HG02623 (cell line): Measurements from ENCODE around the gene FAM171A1.
"Not testable (repeated sequence)": the region's sequence is repeated elsewhere in the genome, so short reads cannot be mapped to it uniquely, and the experiment has no call there.

Experiments used
- ATAC-seq: cut with Tn5 transposase; IDR thresholded peaks from one replicate; pipeline ENCODE4 v1.9.1; 2021; ENCODE audit warnings: moderate library complexity; ENCODE audit not compliant: unreplicated experiment

The FAM171A1 gene

GRCh38 chr10:15321431-15322341 is 49.4 kb downstream of the FAM171A1 start:
- no peak for ATAC-seq

- no peak for ATAC-seq
Measured at GRCh38 chr10:15320522-15321203, 50.4 kb downstream of the FAM171A1 start.

GRCh38 chr10:15320118-15320517 is 51.0 kb downstream of the FAM171A1 start:
- no peak for ATAC-seq

GRCh38 chr10:15316871-15317464 is 54.1 kb downstream of the FAM171A1 start:
- no peak for ATAC-seq

- no peak for ATAC-seq
Measured at GRCh38 chr10:15316145-15316544, 54.9 kb downstream of the FAM171A1 start.

GRCh38 chr10:15315286-15315685 is 55.8 kb downstream of the FAM171A1 start:
- ATAC-seq, result no peak

- ATAC-seq, result no peak
Measured at GRCh38 chr10:15314482-15315045, 56.5 kb downstream of the FAM171A1 start.

- ATAC-seq, result no peak
Measured at GRCh38 chr10:15313843-15314242, 57.2 kb downstream of the FAM171A1 start.

GRCh38 chr10:15313047-15313446 is 58.0 kb downstream of the FAM171A1 start:
- no peak for ATAC-seq

- ATAC-seq, result no peak
Measured at GRCh38 chr10:15311569-15312280, 59.4 kb downstream of the FAM171A1 start.

GRCh38 chr10:15310776-15311568 is 60.1 kb downstream of the FAM171A1 start:
- ATAC-seq, result no peak

GRCh38 chr10:15309221-15309620 is 61.9 kb downstream of the FAM171A1 start:
- ATAC-seq, result no peak

GRCh38 chr10:15306735-15307280 is 64.3 kb downstream of the FAM171A1 start:
- no peak for ATAC-seq

GRCh38 chr10:15305634-15306033 is 65.5 kb downstream of the FAM171A1 start:
- ATAC-seq, result no peak

GRCh38 chr10:15305161-15305560 is 65.9 kb downstream of the FAM171A1 start:
- no peak for ATAC-seq

- ATAC-seq, result not testable (repeated sequence)
Measured at GRCh38 chr10:15302188-15302956, 68.7 kb downstream of the FAM171A1 start.

GRCh38 chr10:15300697-15301096 is 70.4 kb downstream of the FAM171A1 start:
- ATAC-seq, result no peak

- ATAC-seq, result no peak
Measured at GRCh38 chr10:15300145-15300544, 70.9 kb downstream of the FAM171A1 start.

- no peak for ATAC-seq
Measured at GRCh38 chr10:15296701-15297100, 74.4 kb downstream of the FAM171A1 start.
